CD4-positive, CD25-positive, alpha-beta regulatory T cell (primary cell): Measurements from ENCODE around the gene KRTAP10-4. TPM values are rescaled to one million over a fixed set of nuclear protein-coding genes. Genes with fewer than 3 reads are reported as not detected.

Source experiments
- polyA plus RNA-seq, 4 donors: library from polyadenylated mRNA; unstranded; fragments of 300-500 nt; fragmentation: Illumina TruSeq; gene quantifications; one replicate each; pipeline ENCODE4 v1.2.3, GENCODE V29; 2021
- total RNA-seq: library from RNA; stranded (reverse); gene quantifications from one replicate; pipeline ENCODE4 v1.2.3, GENCODE V29; 2022

KRTAP10-4 gene
- total and polyA plus RNA-seq, 5 donors from 2014 or later: not detected

Other genes starting within 250 kb of the KRTAP10-4 start
- 49.1 TPM for gene CFAP410, start 234.3 kb upstream of the KRTAP10-4 start, total RNA-seq
- gene CFAP410, start 234.3 kb upstream of the KRTAP10-4 start, polyA plus RNA-seq: 10 to 100 TPM; 16.4 to 18.1 (median 17.1) TPM
- gene TRPM2, start 220.1 kb upstream of the KRTAP10-4 start, total RNA-seq: 3.1 TPM
- gene TRPM2, start 220.1 kb upstream of the KRTAP10-4 start, polyA plus RNA-seq: 1 to 10 TPM in 2 of 4 donors, under 1 TPM in 2; 0.38 to 1.1 (median 0.79) TPM
- gene LRRC3, start 118.2 kb upstream of the KRTAP10-4 start, total RNA-seq: 1.6 TPM
- under 1 TPM; 0.15 to 0.44 (median 0.38) TPM for gene LRRC3, start 118.2 kb upstream of the KRTAP10-4 start, polyA plus RNA-seq
- gene KRTAP10-1, start 33.5 kb upstream of the KRTAP10-4 start, total RNA-seq: not detected
- gene KRTAP10-1, start 33.5 kb upstream of the KRTAP10-4 start, polyA plus RNA-seq: not detected
- not detected for gene KRTAP10-2, start 22.2 kb upstream of the KRTAP10-4 start, total RNA-seq
- not detected for gene KRTAP10-2, start 22.2 kb upstream of the KRTAP10-4 start, polyA plus RNA-seq
- gene KRTAP10-3, start 14.9 kb upstream of the KRTAP10-4 start, total RNA-seq: not detected
- not detected for gene KRTAP10-3, start 14.9 kb upstream of the KRTAP10-4 start, polyA plus RNA-seq
- not detected for gene KRTAP10-5, start 6.9 kb downstream of the KRTAP10-4 start, total RNA-seq
- not detected for gene KRTAP10-5, start 6.9 kb downstream of the KRTAP10-4 start, polyA plus RNA-seq
- not detected for gene KRTAP10-6, start 18.8 kb downstream of the KRTAP10-4 start, total RNA-seq
- gene KRTAP10-6, start 18.8 kb downstream of the KRTAP10-4 start, polyA plus RNA-seq: not detected
- not detected for gene KRTAP10-7, start 26.9 kb downstream of the KRTAP10-4 start, total RNA-seq
- not detected for gene KRTAP10-7, start 26.9 kb downstream of the KRTAP10-4 start, polyA plus RNA-seq
- gene KRTAP10-8, start 38.4 kb downstream of the KRTAP10-4 start, total RNA-seq: not detected
- not detected for gene KRTAP10-8, start 38.4 kb downstream of the KRTAP10-4 start, polyA plus RNA-seq
- gene KRTAP10-9, start 53.4 kb downstream of the KRTAP10-4 start, total RNA-seq: not detected
- not detected for gene KRTAP10-9, start 53.4 kb downstream of the KRTAP10-4 start, polyA plus RNA-seq
- gene KRTAP10-10, start 63.6 kb downstream of the KRTAP10-4 start, total RNA-seq: not detected
- gene KRTAP10-10, start 63.6 kb downstream of the KRTAP10-4 start, polyA plus RNA-seq: not detected
- not detected for gene KRTAP10-11, start 72.7 kb downstream of the KRTAP10-4 start, total RNA-seq
- not detected for gene KRTAP10-11, start 72.7 kb downstream of the KRTAP10-4 start, polyA plus RNA-seq
- not detected for gene KRTAP12-4, start 80.9 kb downstream of the KRTAP10-4 start, total RNA-seq
- gene KRTAP12-4, start 80.9 kb downstream of the KRTAP10-4 start, polyA plus RNA-seq: not detected
- gene KRTAP12-3, start 84.2 kb downstream of the KRTAP10-4 start, total RNA-seq: not detected
- gene KRTAP12-3, start 84.2 kb downstream of the KRTAP10-4 start, polyA plus RNA-seq: not detected
- not detected for gene KRTAP12-2, start 93.2 kb downstream of the KRTAP10-4 start, total RNA-seq
- not detected for gene KRTAP12-2, start 93.2 kb downstream of the KRTAP10-4 start, polyA plus RNA-seq
- gene KRTAP12-1, start 108.4 kb downstream of the KRTAP10-4 start, total RNA-seq: not detected
- not detected for gene KRTAP12-1, start 108.4 kb downstream of the KRTAP10-4 start, polyA plus RNA-seq
- not detected for gene KRTAP10-12, start 123.4 kb downstream of the KRTAP10-4 start, total RNA-seq
- gene KRTAP10-12, start 123.4 kb downstream of the KRTAP10-4 start, polyA plus RNA-seq: not detected
- not detected for gene TSPEAR, start 137.8 kb downstream of the KRTAP10-4 start, total RNA-seq
- gene TSPEAR, start 137.8 kb downstream of the KRTAP10-4 start, polyA plus RNA-seq: under 1 TPM in 1 of 4 donors, not detected in 3; 0.05 TPM
- 109 TPM for gene UBE2G2, start 228.1 kb downstream of the KRTAP10-4 start, total RNA-seq
- 10 to 100 TPM; 42.8 to 50.9 (median 49.0) TPM for gene UBE2G2, start 228.1 kb downstream of the KRTAP10-4 start, polyA plus RNA-seq
- 65.8 TPM for gene SUMO3, start 244.3 kb downstream of the KRTAP10-4 start, total RNA-seq
- 10 to 100 TPM; 76.3 to 88.9 (median 80.2) TPM for gene SUMO3, start 244.3 kb downstream of the KRTAP10-4 start, polyA plus RNA-seq